HG03135 (cell line): ENCODE data around the gene LRRC45.

Source experiments
- ATAC-seq: cut with Tn5 transposase; IDR thresholded peaks from one replicate; pipeline ENCODE4 v1.9.1; 2021; ENCODE audit warnings: mild to moderate bottlenecking, moderate library complexity; ENCODE audit not compliant: unreplicated experiment

Gene LRRC45

GRCh38 chr17:82006468-82007227 lies 16.5 kb upstream of the LRRC45 start:
- ATAC-seq = no peak

GRCh38 chr17:82007228-82007494 lies 15.9 kb upstream of the LRRC45 start:
- ATAC-seq = no peak

- ATAC-seq = no peak
Observed at GRCh38 chr17:82007495-82008257, 15.4 kb upstream of the LRRC45 start.

GRCh38 chr17:82008258-82008940 lies 14.7 kb upstream of the LRRC45 start:
- ATAC-seq = no peak

- ATAC-seq = no peak
Observed at GRCh38 chr17:82008941-82009405, 14.1 kb upstream of the LRRC45 start.

GRCh38 chr17:82009413-82009812 lies 13.7 kb upstream of the LRRC45 start:
- ATAC-seq = no peak

- ATAC-seq = no peak
Observed at GRCh38 chr17:82010575-82011525, 12.3 kb upstream of the LRRC45 start.

GRCh38 chr17:82011617-82012187 lies 11.4 kb upstream of the LRRC45 start:
- ATAC-seq = no peak

GRCh38 chr17:82012261-82012639 lies 10.9 kb upstream of the LRRC45 start:
- ATAC-seq = no peak

GRCh38 chr17:82012640-82013295 lies 10.3 kb upstream of the LRRC45 start:
- ATAC-seq = no peak

GRCh38 chr17:82013341-82013740 lies 9.8 kb upstream of the LRRC45 start:
- ATAC-seq = no peak

- ATAC-seq = no peak
Observed at GRCh38 chr17:82013772-82014321, 9.3 kb upstream of the LRRC45 start.

- no peak for ATAC-seq
Observed at GRCh38 chr17:82014432-82014831, 8.7 kb upstream of the LRRC45 start.

GRCh38 chr17:82014971-82015310 lies 8.2 kb upstream of the LRRC45 start:
- no peak for ATAC-seq

GRCh38 chr17:82015311-82015971 lies 7.7 kb upstream of the LRRC45 start:
- no peak for ATAC-seq

GRCh38 chr17:82016061-82016874 lies 6.8 kb upstream of the LRRC45 start:
- no peak for ATAC-seq

GRCh38 chr17:82016875-82017459 lies 6.1 kb upstream of the LRRC45 start:
- no peak for ATAC-seq

GRCh38 chr17:82017612-82018151 lies 5.4 kb upstream of the LRRC45 start:
- no peak for ATAC-seq
